ENCODE results near the gene BTLA.
"Not testable (repeated sequence)": the region's sequence is repeated elsewhere in the genome, so short reads cannot be mapped to it uniquely, and the experiment has no call there.

The BTLA gene

DNA sequence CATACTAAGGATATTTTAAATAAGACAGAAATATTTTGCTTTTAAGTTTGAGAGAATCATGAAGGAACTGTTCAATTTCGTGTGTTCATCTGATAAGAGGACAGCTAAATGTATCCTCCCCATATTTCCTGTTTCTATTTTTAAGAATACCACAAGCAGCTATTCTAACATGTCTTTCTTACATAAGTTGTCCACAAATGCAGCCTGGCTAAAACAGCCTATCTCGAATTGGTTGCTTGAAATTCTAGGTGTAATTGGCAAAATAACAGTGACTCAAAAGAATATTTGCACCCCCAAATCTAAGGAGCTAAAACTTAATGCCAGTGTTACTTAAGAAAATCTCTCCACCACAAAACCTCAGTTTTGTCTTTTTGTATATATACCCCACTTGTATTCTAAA is 35.0 kb downstream of the BTLA start:
- TF ChIP-seq, protein P1, sequence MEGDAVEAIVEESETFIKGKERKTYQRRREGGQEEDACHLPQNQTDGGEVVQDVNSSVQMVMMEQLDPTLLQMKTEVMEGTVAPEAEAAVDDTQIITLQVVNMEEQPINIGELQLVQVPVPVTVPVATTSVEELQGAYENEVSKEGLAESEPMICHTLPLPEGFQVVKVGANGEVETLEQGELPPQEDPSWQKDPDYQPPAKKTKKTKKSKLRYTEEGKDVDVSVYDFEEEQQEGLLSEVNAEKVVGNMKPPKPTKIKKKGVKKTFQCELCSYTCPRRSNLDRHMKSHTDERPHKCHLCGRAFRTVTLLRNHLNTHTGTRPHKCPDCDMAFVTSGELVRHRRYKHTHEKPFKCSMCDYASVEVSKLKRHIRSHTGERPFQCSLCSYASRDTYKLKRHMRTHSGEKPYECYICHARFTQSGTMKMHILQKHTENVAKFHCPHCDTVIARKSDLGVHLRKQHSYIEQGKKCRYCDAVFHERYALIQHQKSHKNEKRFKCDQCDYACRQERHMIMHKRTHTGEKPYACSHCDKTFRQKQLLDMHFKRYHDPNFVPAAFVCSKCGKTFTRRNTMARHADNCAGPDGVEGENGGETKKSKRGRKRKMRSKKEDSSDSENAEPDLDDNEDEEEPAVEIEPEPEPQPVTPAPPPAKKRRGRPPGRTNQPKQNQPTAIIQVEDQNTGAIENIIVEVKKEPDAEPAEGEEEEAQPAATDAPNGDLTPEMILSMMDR (IDR thresholded peaks at IDR 0.05; ENCODE audit: low read depth, low read length): no peak
- no peaks in the 10 kb centered on the region for H3K36me3 ChIP-seq
- no peak overlapping the region for H3K4me3 ChIP-seq (ENCODE audit: low read depth, low read length)
- no peak for DNase-seq
- no peak overlapping the region for H3K27ac ChIP-seq
- no peaks in the 10 kb centered on the region for H3K9me3 ChIP-seq (ENCODE audit: severe bottlenecking)
- no peaks in the 10 kb centered on the region for H3K27me3 ChIP-seq (ENCODE audit: insufficient read depth, low read depth, severe bottlenecking)

GRCh38 chr3:112463250-112463649 is 36.0 kb downstream of the BTLA start:
- no peak overlapping the region for H3K27ac ChIP-seq
- H3K36me3 ChIP-seq: no peaks in the 10 kb centered on the region
- H3K27me3 ChIP-seq (ENCODE audit: insufficient read depth, low read depth, severe bottlenecking): no peaks in the 10 kb centered on the region
- no peaks in the 10 kb centered on the region for H3K9me3 ChIP-seq (ENCODE audit: severe bottlenecking)
- TF ChIP-seq, protein P1 (IDR thresholded peaks at IDR 0.05; ENCODE audit: low read depth, low read length): no peak
- H3K4me3 ChIP-seq (ENCODE audit: low read depth, low read length): no peak overlapping the region
- DNase-seq: no peak

GRCh38 chr3:112461787-112462186 is 37.5 kb downstream of the BTLA start:
- not testable (repeated sequence) for H3K36me3 ChIP-seq; H3K9me3 ChIP-seq (ENCODE audit: severe bottlenecking); H3K27ac ChIP-seq; DNase-seq; H3K4me3 ChIP-seq (ENCODE audit: low read depth, low read length); H3K27me3 ChIP-seq (ENCODE audit: insufficient read depth, low read depth, severe bottlenecking)

- H3K27me3 ChIP-seq (ENCODE audit: insufficient read depth, low read depth, severe bottlenecking): peaks cover 2% of the 10 kb centered on the region
- H3K4me3 ChIP-seq (ENCODE audit: low read depth, low read length): no peak overlapping the region
- H3K27ac ChIP-seq: no peak overlapping the region
- DNase-seq: no peak
- TF ChIP-seq, protein P1 (IDR thresholded peaks at IDR 0.05; ENCODE audit: low read depth, low read length): no peak
- no peaks in the 10 kb centered on the region for H3K36me3 ChIP-seq
- H3K9me3 ChIP-seq (ENCODE audit: severe bottlenecking): no peaks in the 10 kb centered on the region
Observed at GRCh38 chr3:112460519-112461195, 38.6 kb downstream of the BTLA start.

DNA sequence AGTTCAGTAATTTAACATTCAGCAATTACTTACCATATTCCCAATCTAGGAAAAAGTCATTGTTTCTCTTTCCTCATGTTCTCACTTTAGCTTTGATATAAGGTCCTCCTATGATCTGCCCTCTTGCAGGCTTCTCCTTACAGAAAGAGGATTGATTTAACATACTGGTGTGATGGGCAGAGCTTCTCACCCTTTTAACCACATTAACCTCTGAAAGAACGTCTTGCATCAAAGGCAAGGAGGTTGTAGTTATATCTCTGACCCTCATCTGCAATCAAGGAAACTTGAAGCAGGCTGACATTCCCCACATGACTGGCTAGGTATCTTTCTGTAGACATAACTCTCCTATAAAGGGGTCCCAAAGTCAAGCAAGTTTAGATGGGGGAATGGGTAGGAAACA is 39.5 kb downstream of the BTLA start:
- H3K27ac ChIP-seq: no peak overlapping the region
- no peak overlapping the region for H3K4me3 ChIP-seq (ENCODE audit: low read depth, low read length)
- TF ChIP-seq, protein P1 (IDR thresholded peaks at IDR 0.05; ENCODE audit: low read depth, low read length): no peak
- H3K27me3 ChIP-seq (ENCODE audit: insufficient read depth, low read depth, severe bottlenecking): peaks cover 2% of the 10 kb centered on the region
- DNase-seq: no peak
- no peaks in the 10 kb centered on the region for H3K36me3 ChIP-seq
- no peaks in the 10 kb centered on the region for H3K9me3 ChIP-seq (ENCODE audit: severe bottlenecking)

GRCh38 chr3:112456147-112456546 is 43.1 kb downstream of the BTLA start:
- TF ChIP-seq, protein P1 (IDR thresholded peaks at IDR 0.05; ENCODE audit: low read depth, low read length): no peak
- no peak for DNase-seq
- Histone ChIP-seq H3K4me3 (ENCODE audit: low read depth, low read length) (no peak overlapping the region), H3K36me3 (no peaks in the 10 kb centered on the region), H3K27me3 (ENCODE audit: insufficient read depth, low read depth, severe bottlenecking) (peaks cover 2% of the 10 kb centered on the region), H3K27ac (no peak overlapping the region), H3K9me3 (ENCODE audit: severe bottlenecking) (no peaks in the 10 kb centered on the region)
